NCI-H345 treated with DMSO at 0.1 percent for 48 hours (cell line): Measurements from ENCODE around the gene NUTF2.
A peak's percentile ranks its signal among the peaks of the same experiment; 100 is the strongest.
"Not testable (repeated sequence)": the region's sequence is repeated elsewhere in the genome, so short reads cannot be mapped to it uniquely, and the experiment has no call there.

Experiments used
- DNase-seq: peaks from one replicate; lab custom pipeline; 2025; ENCODE audit not compliant: unreplicated experiment; lab: John Stamatoyannopoulos, UW

Gene NUTF2

GRCh38 chr16:67862623-67863583 lies 16.2 kb downstream of the NUTF2 start:
- no peak for DNase-seq

GRCh38 chr16:67864044-67864443 lies 17.3 kb downstream of the NUTF2 start:
- not testable (repeated sequence) for DNase-seq

- no peak for DNase-seq
Measured at GRCh38 chr16:67864594-67864993, 17.9 kb downstream of the NUTF2 start.

- DNase-seq = no peak
Measured at GRCh38 chr16:67865318-67865717, 18.6 kb downstream of the NUTF2 start.

GRCh38 chr16:67868290-67868689 lies 21.6 kb downstream of the NUTF2 start:
- no peak for DNase-seq

GRCh38 chr16:67869653-67870052 lies 22.9 kb downstream of the NUTF2 start:
- no peak for DNase-seq

- DNase-seq = no peak
Measured at GRCh38 chr16:67871256-67871655, 24.5 kb downstream of the NUTF2 start.

- no peak for DNase-seq
Measured at GRCh38 chr16:67872131-67872630, 25.4 kb downstream of the NUTF2 start.

GRCh38 chr16:67872631-67873434 lies 26.1 kb downstream of the NUTF2 start, which contains the start of gene EDC4:
Gene EDC4, plus strand, starts transcription at chr16:67873052. Its CDS starts 210 bp downstream, at chr16:67873262.
- peak; percentile 19 for DNase-seq

- DNase-seq = no peak
Measured at GRCh38 chr16:67873435-67874370, 27.0 kb downstream of the NUTF2 start.

GRCh38 chr16:67874372-67874771 lies 27.6 kb downstream of the NUTF2 start:
- DNase-seq = no peak

GRCh38 chr16:67877064-67877463 lies 30.3 kb downstream of the NUTF2 start:
- DNase-seq = no peak

GRCh38 chr16:67878232-67878631 lies 31.5 kb downstream of the NUTF2 start:
- DNase-seq = no peak

- DNase-seq = no peak
Measured at GRCh38 chr16:67878846-67879245, 32.1 kb downstream of the NUTF2 start.

GRCh38 chr16:67879462-67879861 lies 32.7 kb downstream of the NUTF2 start:
- no peak for DNase-seq

- DNase-seq = no peak
Measured at GRCh38 chr16:67879936-67880335, 33.2 kb downstream of the NUTF2 start.

- DNase-seq = no peak
Measured at GRCh38 chr16:67880584-67880983, 33.9 kb downstream of the NUTF2 start.

- DNase-seq = no peak
Measured at GRCh38 chr16:67881621-67882161, 35.0 kb downstream of the NUTF2 start.

GRCh38 chr16:67882374-67883145 lies 35.8 kb downstream of the NUTF2 start:
- no peak for DNase-seq
